22Rv1 (cell line): ENCODE measurements around the gene FAM111B.
A peak's percentile ranks its signal among the peaks of the same experiment; 100 is the strongest.
"Not testable (repeated sequence)": the region's sequence is repeated elsewhere in the genome, so short reads cannot be mapped to it uniquely, and the experiment has no call there.

ENCODE experiments used
- H3K27ac ChIP-seq: fragments of 450-650 bp; 2 replicates; pipeline ENCODE4 v1.5.1; 2017
- CTCF ChIP-seq: fragments of 450-650 bp; IDR thresholded peaks from 2 replicates; pipeline ENCODE4 v1.5.1; 2017; ENCODE audit warnings: mild to moderate bottlenecking
- ZFX ChIP-seq: fragments of 450-650 bp; IDR thresholded peaks from 2 replicates; pipeline ENCODE4 v1.6.1; 2017; ENCODE audit warnings: antibody characterized with exemption, borderline replicate concordance

The FAM111B gene

GRCh38 chr11:59097113-59097708, 9.8 kb upstream of the FAM111B start:
- H3K27ac ChIP-seq, result no peak overlapping the region
- TF ChIP-seq ZFX (no peak), CTCF (peak; percentile 64)

GRCh38 chr11:59097938-59098337, 9.1 kb upstream of the FAM111B start:
- H3K27ac ChIP-seq, result not testable (repeated sequence)

GRCh38 chr11:59102259-59102765, 4.7 kb upstream of the FAM111B start:
- H3K27ac ChIP-seq, result no peak overlapping the region
- TF ChIP-seq CTCF (no peak), ZFX (no peak)

- H3K27ac ChIP-seq, result peak overlapping the region; percentile 92
Observed at GRCh38 chr11:59107721-59108120, 684 bp downstream of the FAM111B start.

GRCh38 chr11:59112494-59112893, 5.5 kb downstream of the FAM111B start:
- TF ChIP-seq CTCF (no peak), ZFX (no peak)
- H3K27ac ChIP-seq, result peak overlapping the region; percentile 92

GRCh38 chr11:59114344-59114743, 7.3 kb downstream of the FAM111B start:
- no peak for TF ChIP-seq ZFX
- TF ChIP-seq CTCF, result no peak
- H3K27ac ChIP-seq, result peak overlapping the region; percentile 92

GRCh38 chr11:59115553-59115952, 8.5 kb downstream of the FAM111B start:
- peak overlapping the region; percentile 92 for H3K27ac ChIP-seq
- no peak for TF ChIP-seq ZFX
- no peak for TF ChIP-seq CTCF

- TF ChIP-seq CTCF (no peak), ZFX (no peak)
- peak overlapping the region; percentile 92 for H3K27ac ChIP-seq
Observed at GRCh38 chr11:59117774-59118173, 10.7 kb downstream of the FAM111B start.
